Peyer's patch (tissue), 4 donors: Measurements from ENCODE around the gene DNER.

Source experiments
- CTCF ChIP-seq, 6 experiments: fragments of 450-650 bp in 4 of 6; fragments of 200-600 bp in 2 of 6; sonication (generic) in 1 of 6; IDR thresholded peaks; one replicate each; pipeline ENCODE4 v1.5.1; 2017 to 2019; ENCODE audit warnings: antibody characterized with exemption in 6 of 6, mild to moderate bottlenecking in 3 of 6, moderate library complexity in 1 of 6
- POLR2A ChIP-seq, 2 donors: fragments of 450-650 bp; IDR thresholded peaks; one replicate each; pipeline ENCODE4 v1.5.1; 2017; ENCODE audit warnings: antibody characterized with exemption in 2 of 2, mild to moderate bottlenecking in 2 of 2, moderate library complexity in 2 of 2

GRCh38 chr2:229514273-229514895, 200.0 kb downstream of the DNER start:
- TF ChIP-seq CTCF (IDR thresholded peaks at IDR 0.05) (no peak), POLR2A (IDR thresholded peaks at IDR 0.05) (no peak)
